CD4-positive, alpha-beta T cell treated with Interleukin-4 for 4 hours (primary cell): ENCODE measurements around the gene ANKK1.

Experiments used
- DNase-seq: peaks from one replicate; pipeline ENCODE4 v3.0.0-alpha.2; 2020

Gene ANKK1

DNA sequence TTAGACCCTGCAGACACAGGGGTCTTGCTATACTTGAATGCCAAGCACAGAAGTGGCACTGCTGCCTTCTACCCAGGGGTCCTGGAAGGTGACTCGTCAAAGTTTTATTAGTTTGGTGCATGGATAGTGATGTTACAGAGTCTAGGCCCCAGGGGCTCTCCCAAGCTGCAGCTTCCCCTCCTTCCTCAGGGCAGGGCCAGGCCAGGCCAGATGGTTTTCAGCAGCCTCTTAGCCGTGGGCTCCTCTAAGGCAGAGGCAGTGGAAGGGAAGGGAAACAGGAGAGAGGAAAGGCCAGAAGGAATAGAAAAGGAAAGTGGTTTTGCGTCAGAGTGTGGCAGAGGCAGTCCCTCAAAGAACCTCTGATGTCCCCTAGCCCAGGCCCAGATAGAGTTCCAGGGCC is 21.9 kb downstream of the ANKK1 start:
- DNase-seq, result no peak

DNA sequence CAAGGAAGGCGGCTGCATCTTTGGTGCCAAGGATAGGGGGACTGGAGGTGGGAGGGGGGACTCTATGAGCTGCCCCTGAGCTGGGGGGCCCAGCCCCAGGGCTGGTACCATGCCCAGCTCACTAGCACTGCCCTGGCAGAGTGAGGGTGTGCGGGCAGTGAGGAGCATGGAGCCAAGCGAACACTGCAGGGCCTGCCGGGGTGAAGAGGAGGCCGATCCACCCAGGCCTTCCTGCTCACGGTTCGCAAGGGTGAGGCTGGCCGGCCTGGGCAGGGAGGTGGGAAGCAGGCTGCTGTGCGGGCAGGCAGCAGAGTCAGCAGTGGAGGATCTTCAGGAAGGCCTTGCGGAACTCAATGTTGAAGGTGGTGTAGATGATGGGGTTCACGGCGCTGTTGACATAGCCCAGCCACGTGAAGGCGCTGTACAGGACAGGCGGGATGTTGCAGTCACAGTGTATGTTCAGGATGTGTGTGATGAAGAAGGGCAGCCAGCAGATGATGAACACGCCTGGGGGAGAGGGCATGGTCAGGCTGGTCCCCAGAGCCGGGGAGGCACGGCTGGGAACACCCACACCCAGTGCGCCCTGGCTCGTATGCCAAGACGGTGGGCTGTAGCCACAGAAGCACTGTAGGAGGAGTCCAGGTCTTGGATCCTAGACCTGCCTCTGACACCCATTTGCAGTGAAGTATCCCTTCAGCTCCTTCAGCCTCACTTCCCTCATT is 23.0 kb downstream of the ANKK1 start:
- DNase-seq, result no peak

DNA sequence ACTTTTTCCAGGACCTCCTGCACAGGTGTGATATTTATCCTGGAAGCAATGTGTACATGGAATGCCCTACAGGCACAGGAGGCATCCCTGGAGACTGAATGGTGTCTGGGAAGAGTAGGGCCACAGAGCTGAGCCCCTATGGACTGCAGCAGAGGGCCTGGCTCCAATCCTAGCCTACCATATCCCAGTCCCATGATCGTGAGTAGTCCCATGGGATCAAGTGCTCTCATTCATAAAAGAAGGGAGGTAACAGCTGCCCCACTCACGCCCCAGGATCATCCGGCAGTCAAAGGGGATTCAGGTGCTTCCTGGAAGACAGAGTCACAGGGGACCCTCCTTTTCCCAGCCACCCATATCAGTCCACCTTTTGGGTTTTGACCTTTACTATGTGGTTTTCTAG is 24.0 kb downstream of the ANKK1 start:
- DNase-seq, result no peak

DNA sequence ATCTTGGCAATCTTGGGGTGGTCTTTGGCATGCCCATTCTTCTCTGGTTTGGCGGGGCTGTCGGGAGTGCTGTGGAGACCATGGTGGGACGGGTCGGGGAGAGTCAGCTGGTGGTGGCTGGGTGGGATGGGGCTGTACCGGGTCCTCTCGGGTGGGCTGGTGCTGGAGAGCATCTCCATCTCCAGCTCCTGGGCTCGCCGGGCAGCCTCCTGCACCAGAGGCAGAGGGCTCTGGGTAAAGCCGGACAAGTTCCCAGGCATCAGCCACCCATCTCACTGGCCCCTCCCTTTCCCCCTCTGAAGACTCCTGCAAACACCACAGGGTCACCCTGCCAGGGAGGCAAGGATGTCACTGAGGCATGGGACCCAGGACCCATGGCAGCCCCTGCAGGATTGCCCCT is 25.1 kb downstream of the ANKK1 start:
- no peak for DNase-seq

DNA sequence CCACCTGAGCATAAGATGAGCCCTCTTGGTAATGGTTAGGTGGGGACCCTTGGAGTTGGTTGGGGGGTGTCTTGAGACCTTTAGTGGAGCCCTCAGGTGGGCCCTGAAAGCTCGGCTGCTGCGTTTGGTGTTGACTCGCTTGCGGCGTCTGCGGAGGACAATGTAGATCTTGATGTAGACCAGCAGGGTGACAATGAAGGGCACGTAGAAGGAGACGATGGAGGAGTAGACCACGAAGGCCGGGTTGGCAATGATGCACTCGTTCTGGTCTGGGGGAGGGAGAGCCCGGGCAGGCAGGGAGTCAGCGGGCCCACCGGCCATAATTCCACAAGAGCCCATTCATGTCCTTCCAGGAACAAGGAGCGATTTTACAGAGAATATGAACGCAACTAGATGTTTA is 27.8 kb downstream of the ANKK1 start:
- no peak for DNase-seq

DNA sequence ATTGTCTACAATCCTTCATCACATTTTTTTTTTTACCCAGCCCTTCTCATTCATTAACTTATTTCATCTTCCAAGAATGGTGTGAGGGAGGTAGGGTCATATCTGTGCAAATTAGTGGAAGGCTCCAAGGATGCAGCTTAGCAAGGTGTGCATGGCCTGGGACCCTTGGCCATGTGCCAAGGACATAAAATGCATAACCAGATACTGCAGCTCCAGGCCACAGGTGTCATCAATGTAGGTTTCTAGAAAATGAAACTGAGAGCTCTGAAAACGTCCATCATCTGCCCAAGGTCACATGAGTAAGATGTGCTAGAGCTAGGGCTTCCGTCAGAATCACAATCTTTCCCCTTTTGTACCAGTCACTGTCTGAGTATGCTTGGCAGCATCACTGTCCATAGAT is 29.8 kb downstream of the ANKK1 start:
- DNase-seq, result no peak

DNA sequence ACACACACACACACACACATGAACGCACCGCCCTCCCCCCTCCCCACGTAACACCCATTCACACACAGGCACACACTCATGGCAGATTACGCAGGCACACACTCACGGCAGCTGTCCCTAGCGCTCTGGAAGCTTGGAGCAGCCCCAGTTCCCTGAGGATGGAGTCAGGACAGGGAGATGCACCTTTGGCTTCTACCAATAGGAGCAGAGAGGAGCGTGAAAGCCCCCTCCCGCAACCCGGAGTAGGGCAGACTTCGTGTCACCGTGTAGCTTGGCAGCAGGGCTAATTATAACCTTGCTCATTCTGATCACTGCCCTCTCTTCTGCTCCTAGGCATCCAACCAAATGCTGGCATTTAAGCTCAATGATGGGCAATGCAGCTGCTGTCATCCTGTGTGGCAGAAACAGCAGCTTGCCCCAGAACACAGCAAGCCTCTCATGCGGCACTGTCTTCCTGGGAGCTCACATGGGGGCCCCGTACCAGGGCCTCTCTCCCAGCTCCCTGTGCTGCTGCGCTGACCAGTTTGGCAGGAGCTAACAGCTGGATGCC is 31.9 kb downstream of the ANKK1 start:
- DNase-seq, result no peak

DNA sequence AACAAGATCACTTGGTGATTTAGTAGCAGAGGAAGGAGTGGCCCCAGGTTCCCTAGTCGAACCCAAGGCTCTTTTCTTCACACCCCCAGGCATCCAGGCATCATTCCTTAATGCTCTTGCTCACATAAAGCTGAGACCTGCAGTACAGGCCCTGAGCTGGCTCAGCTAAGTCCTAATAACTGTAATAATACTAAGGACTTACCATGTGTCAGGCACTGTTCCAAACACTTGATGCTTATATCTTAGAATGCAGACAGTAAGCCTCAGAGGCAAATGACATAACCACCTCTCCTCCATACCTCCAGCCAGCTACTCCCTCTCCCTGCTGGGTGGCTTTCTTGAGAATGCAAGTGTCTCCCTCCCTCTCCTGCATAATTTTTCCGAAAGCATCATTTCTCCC is 33.2 kb downstream of the ANKK1 start:
- no peak for DNase-seq

DNA sequence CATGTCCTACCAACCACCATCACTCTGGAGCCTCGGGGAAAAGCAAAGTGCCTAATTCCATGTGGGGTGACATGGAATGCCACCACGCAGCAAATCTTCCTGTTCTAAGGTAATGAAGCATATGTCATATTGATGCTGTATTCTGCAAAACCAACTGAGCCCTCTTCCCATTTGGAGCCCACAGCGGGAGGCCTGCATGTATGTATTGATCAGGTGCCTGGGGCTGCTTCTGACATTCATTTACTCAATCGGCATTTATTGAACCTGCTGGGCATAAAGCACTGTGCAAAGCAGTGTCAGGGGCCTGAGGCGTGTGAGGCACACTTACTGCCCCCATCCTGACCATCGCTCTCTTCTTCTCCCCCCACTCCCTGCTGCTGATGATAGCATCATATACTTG is 39.1 kb downstream of the ANKK1 start:
- no peak for DNase-seq

DNA sequence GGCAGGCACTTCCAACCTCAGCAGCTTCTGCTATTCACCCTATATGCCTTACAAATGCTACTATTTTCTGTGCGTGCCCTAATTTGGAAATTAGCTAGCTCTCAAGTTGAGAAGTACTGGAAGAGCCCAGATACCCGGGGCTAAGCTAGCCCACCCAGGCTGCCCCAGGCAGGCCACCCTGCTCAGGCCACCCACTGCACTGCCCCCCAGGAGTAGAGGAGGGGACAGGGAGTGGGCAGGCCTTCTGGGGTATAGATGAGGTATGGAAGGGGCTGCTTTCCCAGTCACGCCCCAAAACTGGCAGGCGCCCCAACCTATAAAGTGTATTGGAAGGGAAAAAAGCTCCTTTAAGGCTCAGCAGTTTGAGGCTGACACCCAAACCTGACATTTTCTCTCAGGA is 44.2 kb downstream of the ANKK1 start:
- no peak for DNase-seq

DNA sequence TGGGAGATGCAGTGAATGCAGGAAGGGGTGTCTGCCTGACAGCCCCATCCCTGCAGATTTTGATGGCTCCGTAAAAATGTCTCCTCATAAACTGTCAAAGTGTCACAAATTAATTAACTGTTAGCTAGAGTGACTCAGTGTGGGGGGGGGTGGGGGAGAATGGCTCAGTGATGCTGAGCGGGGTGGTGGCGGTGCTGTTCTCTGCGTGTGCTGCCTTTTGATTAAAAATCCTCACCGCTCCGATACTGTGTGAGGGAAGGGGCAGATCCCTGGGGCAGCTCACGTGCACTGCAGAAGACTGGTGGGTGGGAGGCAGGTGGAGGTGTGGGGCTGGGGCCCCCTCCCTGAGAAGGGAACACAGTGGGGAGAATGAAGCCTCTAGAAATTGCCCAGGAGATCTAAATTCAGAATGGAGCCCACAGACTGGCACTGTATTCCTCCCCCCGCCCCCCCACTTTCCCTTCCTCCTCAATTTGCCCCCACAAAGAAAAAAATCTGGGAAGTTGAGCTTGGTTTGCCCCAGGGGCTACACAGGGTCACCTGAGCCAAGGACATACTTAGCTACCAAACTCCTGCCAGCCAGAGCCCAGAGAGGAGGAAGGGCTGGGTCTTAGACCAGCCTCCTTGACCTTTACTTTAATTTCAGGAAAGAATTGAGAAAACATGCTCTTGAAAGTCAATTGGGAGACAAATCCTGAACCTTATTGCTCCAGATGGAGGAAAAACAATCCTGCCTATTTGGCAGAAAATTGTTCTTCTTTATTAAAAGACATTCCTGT is 47.8 kb downstream of the ANKK1 start:
- no peak for DNase-seq

DNA sequence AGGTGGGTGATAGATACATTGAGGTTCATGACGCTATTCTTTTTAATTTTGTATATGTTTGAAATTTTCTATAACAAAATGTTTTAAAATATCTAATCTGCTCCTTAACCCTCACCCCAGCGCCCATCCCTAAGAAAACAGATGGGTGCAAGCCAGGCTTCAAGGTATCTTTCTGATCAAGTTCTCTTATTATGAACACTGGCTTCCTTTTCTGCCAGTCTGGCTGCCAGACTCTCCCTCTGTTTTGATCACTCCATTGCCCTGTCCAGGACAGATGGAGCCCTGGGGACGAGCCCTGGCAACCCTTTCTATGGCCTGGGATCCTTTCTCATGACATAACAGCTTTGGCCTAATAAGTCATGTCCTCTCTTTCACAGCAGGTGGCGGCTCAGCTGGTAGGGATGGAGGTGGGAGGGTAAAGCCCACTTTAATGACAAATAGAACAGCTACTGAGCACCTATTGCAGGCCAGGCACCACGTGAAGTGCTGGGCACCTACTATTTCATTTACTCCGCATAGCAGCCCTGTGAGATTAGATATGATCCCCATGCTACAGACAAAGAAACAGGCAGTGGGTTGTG is 49.2 kb downstream of the ANKK1 start:
- no peak for DNase-seq

DNA sequence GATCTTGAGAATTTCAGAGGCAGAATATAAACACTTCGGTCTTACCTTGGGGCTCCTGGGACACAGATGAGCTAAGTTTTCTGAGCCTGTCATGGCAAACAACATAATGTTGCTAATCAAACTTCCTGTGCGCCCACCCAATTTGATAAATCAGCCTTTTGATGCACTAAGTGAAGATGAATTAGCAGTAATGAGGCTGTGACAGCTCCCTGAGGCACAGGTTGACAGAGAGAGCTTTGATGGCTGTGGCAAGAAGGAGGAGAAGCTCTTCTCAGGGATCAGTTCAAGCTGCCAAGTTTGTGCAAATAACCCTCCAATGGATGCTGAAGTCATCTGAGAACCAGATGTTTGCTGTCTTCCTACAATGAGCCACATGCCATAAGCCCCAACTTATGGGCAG is 53.2 kb downstream of the ANKK1 start:
- no peak for DNase-seq

DNA sequence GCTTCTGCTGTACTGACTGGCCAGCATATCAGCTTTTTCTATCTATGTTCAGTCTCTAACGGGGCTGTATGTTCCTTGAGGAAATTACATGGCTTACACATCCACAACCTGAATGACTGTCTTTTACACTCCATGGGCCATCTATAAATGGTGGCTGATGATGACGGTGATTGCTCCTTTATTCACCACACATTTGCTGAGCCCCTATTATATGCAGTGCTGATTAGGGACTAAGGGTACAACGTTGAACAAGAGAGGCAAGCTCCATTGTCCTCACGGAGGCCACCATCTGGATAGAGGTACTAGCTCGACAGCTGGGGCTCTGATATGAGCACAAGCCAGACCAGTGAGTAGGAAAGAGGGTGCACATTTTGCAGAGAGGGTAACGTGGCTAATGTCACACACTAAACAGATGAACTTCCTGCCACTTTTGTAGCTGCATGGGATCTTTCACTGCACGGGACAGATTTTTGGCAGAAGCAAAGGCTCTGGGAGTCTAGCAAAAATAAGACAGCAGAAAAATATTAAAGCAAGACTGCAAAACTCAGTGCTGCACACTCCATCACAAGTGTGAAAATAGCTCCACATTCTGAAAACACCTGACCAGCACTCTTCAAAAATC is 57.0 kb downstream of the ANKK1 start:
- DNase-seq, result no peak

DNA sequence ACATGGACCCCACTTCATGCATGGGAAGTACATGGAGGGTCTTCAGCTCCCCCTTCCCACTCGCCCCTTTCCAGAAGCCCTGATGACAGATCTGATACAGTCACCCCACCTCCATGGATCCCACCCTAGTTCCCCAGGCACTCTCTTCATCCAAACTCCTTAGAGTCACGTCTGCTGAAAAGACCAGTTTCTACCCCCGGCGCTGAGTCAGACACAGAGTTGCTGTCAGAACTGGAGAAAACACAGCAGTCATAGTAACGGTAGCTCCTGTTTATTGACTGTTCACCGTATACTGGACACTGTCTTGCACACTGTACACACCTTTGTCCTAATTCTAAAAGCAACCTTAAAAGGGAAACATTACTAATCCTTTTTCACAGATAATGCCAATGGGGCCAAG is 58.5 kb downstream of the ANKK1 start:
- no peak for DNase-seq

DNA sequence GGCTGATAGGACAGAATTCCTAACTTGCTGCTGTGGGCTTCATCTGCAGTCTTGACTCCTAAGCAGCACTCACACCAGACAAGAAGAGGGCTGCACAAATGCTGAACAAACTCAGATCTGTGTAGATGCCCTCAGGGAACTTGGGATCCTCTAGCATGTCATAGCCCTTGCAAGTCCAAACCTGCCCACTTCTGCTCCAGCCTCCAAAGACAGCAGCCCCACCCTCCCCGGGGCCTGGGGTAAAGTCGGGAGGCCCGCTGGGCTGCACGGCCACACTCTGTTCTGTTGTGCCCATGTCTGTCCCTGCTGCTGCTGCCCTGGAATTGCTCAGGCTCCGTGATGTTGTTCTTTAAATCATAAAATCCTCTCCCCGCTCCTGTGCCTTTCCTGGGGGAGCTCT is 59.4 kb downstream of the ANKK1 start:
- no peak for DNase-seq

DNA sequence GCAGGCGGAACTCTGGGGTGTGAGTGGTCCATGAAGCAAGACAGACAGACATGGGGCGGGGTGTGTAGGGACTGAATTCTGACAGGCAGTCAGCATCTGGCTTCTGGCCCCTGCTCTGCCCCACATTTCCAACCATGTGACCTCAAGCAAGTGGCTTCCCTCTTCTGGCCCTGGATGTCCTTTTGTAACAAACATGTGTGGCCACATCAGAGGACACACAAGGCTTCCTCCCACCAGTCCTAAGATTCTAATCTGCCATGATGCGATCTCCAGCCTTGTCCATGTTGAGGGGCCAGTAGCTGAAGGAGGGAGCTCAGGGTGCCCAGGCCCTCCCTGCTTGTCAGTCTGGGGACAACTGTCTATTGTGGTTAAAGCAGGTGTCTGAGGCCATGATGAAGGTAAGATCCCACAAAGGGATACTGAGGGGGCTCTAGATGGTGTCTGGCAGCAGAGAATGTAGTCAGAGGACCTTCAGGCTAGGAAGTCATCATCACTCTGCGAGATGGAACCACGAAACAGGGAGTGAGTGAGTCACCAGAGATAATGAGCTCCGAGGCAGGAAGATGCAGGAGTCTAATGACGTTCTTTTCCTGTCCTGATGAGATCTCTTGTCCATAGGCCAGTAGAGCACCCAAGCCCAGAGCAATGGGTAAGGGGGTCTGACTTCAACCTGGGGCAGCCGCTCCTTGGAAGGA is 60.2 kb downstream of the ANKK1 start:
- no peak for DNase-seq

DNA sequence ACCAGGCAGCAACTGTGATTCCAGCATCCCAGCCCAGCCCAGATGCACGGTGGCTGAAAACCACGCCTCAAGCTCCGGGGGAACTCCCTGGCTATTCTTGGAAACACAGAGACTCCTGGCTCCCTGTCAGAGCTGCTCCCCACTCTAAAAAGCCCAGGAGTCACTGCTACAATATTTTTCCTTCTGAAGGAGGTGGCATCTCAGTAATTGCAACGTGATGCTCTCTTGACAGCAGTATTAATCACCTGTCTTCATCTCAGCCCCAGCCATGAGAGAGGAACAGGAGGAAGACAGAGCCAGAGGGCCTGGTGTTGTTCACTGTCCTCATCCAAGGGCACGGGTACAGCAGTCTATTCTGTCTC is 60.7 kb downstream of the ANKK1 start:
- no peak for DNase-seq

DNA sequence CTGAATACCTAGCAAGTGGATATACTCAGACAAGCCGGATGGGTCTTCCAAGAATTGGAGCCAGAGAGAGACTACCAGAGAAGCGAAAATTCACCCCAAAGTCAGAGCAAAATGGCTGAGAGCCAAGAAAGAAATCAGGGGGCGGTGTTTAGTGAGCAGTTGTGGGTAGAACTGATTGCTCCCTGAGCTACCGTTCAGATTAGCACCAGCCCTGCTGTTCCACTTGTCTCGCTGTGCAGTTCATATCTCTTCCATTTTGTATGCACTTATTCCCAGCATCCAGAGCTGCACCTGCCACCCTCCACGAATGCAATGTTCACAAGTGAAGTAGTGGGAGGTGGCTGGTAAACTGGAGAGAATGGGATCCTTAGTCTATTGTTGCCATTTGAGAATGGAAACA is 62.2 kb downstream of the ANKK1 start:
- DNase-seq, result no peak
